Ramos (cell line): ENCODE measurements around the gene RP2.

Experiments
- in situ Hi-C: fragments of 300-500 bp; cut with MboI; formaldehyde crosslinking; loops from one replicate; pipeline ENCODE4 v1.14.3; 2022; ENCODE audit warnings: low sequenced_read_pairs; ENCODE audit not compliant: unreplicated experiment

Gene RP2

GRCh38 chrX:46913667-46914066, 76.8 kb downstream of the RP2 start:
- in situ Hi-C loops, result loop anchor here (10.0 kb wide), 1 partner anchor 61 kb away; no protein-coding TSS in a partner anchor

- in situ Hi-C loops, result loop anchor here (10.0 kb wide), 1 partner anchor 59 kb away; no protein-coding TSS in a partner anchor
Observed at GRCh38 chrX:46916273-46916672, 79.4 kb downstream of the RP2 start.

GRCh38 chrX:46917622-46918021, 80.8 kb downstream of the RP2 start:
- in situ Hi-C loops, result loop anchor here (10.0 kb wide), 1 partner anchor 57 kb away; no protein-coding TSS in a partner anchor

- in situ Hi-C loops, result loop anchor here (10.0 kb wide), 1 partner anchor 56 kb away; no protein-coding TSS in a partner anchor
Observed at GRCh38 chrX:46918434-46918833, 81.6 kb downstream of the RP2 start.

- in situ Hi-C loops, result no loop called here
Observed at GRCh38 chrX:46920235-46920634, 83.4 kb downstream of the RP2 start.

- in situ Hi-C loops, result no loop called here
Observed at GRCh38 chrX:46922611-46923010, 85.8 kb downstream of the RP2 start.

GRCh38 chrX:46927718-46928117, 90.9 kb downstream of the RP2 start:
- in situ Hi-C loops, result no loop called here

GRCh38 chrX:46929439-46930261, 92.8 kb downstream of the RP2 start:
- in situ Hi-C loops, result no loop called here
